ENCODE data around the gene FAM228B.

FAM228B gene

DNA sequence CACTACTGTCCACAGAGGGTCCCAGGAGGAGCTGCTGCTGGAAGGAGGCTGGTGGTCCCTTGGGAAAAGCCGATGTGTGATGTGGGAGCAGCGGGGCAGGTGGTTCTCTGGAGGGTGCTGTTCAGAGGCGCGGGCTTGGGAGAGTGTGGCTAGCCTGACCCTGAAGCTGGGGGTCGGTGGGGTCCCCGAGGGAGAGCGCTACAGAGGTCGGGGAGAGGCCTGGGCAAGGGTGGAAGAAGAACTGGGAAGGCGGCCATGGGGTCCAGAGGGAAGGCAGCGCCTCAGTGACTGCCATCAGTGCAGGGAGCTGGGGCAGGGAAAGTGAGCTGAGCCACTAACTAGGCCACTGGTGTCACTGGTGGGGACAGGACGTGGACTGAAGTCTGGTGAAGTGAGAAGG lies 84.1 kb downstream of the FAM228B start:
- TF ChIP-seq, protein P1, sequence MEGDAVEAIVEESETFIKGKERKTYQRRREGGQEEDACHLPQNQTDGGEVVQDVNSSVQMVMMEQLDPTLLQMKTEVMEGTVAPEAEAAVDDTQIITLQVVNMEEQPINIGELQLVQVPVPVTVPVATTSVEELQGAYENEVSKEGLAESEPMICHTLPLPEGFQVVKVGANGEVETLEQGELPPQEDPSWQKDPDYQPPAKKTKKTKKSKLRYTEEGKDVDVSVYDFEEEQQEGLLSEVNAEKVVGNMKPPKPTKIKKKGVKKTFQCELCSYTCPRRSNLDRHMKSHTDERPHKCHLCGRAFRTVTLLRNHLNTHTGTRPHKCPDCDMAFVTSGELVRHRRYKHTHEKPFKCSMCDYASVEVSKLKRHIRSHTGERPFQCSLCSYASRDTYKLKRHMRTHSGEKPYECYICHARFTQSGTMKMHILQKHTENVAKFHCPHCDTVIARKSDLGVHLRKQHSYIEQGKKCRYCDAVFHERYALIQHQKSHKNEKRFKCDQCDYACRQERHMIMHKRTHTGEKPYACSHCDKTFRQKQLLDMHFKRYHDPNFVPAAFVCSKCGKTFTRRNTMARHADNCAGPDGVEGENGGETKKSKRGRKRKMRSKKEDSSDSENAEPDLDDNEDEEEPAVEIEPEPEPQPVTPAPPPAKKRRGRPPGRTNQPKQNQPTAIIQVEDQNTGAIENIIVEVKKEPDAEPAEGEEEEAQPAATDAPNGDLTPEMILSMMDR (IDR thresholded peaks at IDR 0.05; ENCODE audit: control extremely low read depth, extremely low read depth, low read depth, missing control alignments) = no peak
- DNase-seq (ENCODE audit: extremely low spot score) = no peak
- ChIA-PET POLR2A (no interaction called here), CTCF (interaction anchor here (1.1 to 2.0 kb wide), 5 partner anchors 8 to 123 kb away, joined by 3 to 6 read pairs (median 3); partner anchors contain the start of gene TP53I3)

DNA sequence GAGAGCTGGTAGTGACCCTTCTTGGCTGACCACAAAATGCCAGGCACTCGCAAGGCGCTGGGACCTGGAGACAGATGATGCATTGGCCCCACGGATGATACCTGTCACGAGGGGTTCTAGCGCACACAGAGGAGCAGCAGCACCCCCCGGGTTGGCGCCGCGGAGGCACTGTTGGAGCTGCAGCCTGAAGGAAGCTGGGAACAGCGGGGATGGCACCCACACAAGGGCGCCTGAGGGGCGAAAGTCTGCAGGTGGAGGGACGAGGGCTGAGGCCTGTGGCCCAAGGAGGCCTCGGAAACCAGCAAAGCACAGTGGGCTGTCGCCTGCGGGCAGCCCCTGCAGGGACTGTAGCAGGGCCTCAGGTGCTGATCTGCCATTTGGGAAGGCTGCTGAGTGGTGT lies 85.2 kb downstream of the FAM228B start:
- CTCF ChIA-PET = no interaction called here
- DNase-seq (ENCODE audit: extremely low spot score) = no peak
- TF ChIP-seq, protein P1 (IDR thresholded peaks at IDR 0.05; ENCODE audit: control extremely low read depth, extremely low read depth, low read depth, missing control alignments) = no peak
- POLR2A ChIA-PET = no interaction called here

DNA sequence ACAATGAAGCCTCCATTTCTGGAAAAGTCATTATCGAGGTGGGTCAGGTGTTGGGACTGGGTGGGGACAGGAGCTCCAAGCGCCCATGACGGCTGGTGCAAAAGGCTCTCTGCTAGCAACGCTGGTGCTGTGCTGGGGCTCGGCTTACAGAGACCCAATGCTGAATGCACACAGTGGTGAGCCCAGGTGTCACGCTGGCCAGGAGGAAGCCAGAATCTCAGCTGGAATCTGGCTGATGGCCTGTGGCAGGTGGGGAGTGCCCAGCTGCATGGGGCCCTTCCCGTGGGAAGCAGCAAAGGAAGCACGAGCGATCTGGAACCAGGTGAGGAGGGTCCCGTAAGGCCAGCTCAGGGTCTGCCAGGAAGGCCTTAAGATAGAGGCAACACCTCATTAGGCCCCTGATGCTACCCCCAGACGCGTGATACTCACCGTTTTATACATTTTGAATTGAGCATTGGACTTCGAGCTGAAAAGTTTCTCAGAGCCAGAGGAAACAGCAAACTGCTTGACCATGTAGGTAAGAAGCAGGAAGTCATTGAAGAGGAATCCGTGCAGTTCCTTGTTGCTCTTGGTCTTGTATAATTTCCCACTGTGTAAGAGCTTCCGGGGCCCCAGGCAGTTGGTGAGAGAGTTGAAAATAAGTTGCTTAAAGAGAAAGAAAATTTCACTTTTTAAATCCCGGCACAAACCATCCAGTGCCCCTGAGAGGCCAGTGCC lies 86.3 kb downstream of the FAM228B start:
- POLR2A ChIA-PET = no interaction called here
- no peak for DNase-seq (ENCODE audit: extremely low spot score)
- TF ChIP-seq, protein P1 (IDR thresholded peaks at IDR 0.05; ENCODE audit: control extremely low read depth, extremely low read depth, low read depth, missing control alignments) = no peak
- CTCF ChIA-PET = interaction anchor here (1.0 to 1.5 kb wide), 3 partner anchors 11 to 126 kb away, joined by 3 to 6 read pairs (median 5); no protein-coding TSS in a partner anchor

DNA sequence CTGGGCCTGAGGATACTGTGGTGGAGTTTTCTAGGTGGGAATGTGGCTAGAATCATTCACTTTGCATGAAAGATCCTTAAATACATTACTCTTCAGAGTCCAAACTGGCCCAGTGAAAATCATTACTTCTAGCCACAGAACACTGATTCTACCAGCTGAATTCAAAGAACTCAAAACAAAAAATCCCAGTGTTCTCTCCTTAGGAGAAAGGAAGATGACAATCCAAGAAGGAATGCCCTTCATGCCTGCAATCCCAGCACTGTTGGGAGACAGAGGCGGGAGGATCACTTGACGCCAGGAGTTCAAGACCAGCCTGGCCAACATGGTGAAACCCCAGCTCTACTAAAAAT lies 86.8 kb downstream of the FAM228B start:
- ChIA-PET POLR2A (no interaction called here), CTCF (interaction anchor here (1.0 to 1.5 kb wide), 3 partner anchors 10 to 127 kb away, joined by 3 to 6 read pairs (median 5); no protein-coding TSS in a partner anchor)
- no peak for DNase-seq (ENCODE audit: extremely low spot score)
- TF ChIP-seq, protein P1 (IDR thresholded peaks at IDR 0.05; ENCODE audit: control extremely low read depth, extremely low read depth, low read depth, missing control alignments) = no peak

DNA sequence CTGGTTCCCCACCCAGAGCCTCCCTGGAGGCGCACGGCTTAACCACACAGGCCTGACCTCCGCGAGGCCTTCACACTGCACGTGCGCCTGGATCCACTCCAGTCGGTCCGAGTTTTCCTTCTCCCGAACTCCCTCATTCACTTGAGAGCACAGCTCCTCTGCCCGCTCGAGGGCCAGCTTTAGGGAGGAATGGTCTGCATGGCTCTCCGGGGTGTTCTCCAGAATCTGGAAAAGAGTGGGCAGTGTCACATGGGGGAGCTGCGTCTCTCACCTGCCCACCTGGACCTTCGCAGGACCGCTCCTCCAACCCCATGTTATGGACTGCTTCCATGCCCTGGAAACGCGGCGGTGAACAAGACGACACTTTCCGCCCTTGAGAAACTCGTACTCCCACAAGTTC lies 87.5 kb downstream of the FAM228B start:
- ChIA-PET CTCF (interaction anchor here (1.0 to 1.5 kb wide), 2 partner anchors 44 to 127 kb away, joined by 3 to 5 read pairs; no protein-coding TSS in a partner anchor), POLR2A (no interaction called here)
- TF ChIP-seq, protein P1 (IDR thresholded peaks at IDR 0.05; ENCODE audit: control extremely low read depth, extremely low read depth, low read depth, missing control alignments) = no peak
- no peak for DNase-seq (ENCODE audit: extremely low spot score)

DNA sequence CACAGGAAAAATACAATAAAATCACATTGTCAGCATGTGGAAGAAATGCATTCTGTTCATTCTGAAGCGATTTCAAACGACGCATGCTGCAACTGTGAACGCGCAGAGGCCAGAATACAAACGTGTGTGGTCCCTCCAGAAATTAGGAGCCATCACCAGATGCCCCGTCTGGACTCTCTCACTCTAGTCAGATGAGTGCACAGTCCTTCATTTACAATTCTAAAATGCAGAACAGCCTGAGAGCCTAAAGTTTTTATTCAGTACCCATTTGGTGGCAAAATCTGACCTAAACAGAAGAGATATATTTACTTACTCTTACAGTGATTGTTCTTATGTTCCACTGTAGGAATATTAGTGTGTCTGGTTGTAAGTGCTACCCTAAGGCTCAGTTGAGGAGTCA lies 88.1 kb downstream of the FAM228B start:
- no peak for DNase-seq (ENCODE audit: extremely low spot score)
- POLR2A ChIA-PET = no interaction called here
- CTCF ChIA-PET = interaction anchor here (1.0 kb wide), 1 partner anchor 9 kb away, joined by 3 read pairs; no protein-coding TSS in a partner anchor
- TF ChIP-seq, protein P1 (IDR thresholded peaks at IDR 0.05; ENCODE audit: control extremely low read depth, extremely low read depth, low read depth, missing control alignments) = no peak
